OCI-LY3 (cell line): ENCODE results near the gene GNG12.

Experiments
- CTCF ChIP-seq: fragments of 200-600, 300-600 bp; sonication (generic); IDR thresholded peaks from 2 replicates; pipeline ENCODE4 v1.5.1; 2014; ENCODE audit warnings: antibody characterized with exemption, low read length, low read depth
- EZH2phosphoT487 ChIP-seq: fragments of 200-600 bp; shearing (Covaris generic); IDR thresholded peaks from 2 replicates; pipeline ENCODE4 v1.6.1; 2018; ENCODE audit warnings: antibody characterized with exemption, mixed run types, low read depth

- TF ChIP-seq CTCF (no peak), EZH2phosphoT487 (no peak)
Observed at GRCh38 chr1:67818162-67818561, 15.1 kb downstream of the GNG12 start.
